HCT116 (cell line): ENCODE data around the gene ZNF521. TPM values are rescaled to one million over a fixed set of nuclear protein-coding genes. Genes with fewer than 3 reads are reported as not detected.

Experiments used
- ATAC-seq: fragments of 200-7000 bp; cut with Tn5 transposase; 2 replicates; pipeline ENCODE4 v1.9.1; 2020; ENCODE audit warnings: mild to moderate bottlenecking, moderate library complexity
- BruUV-seq: library from RNA; stranded (reverse); fragments of 400-500 nt; replicated peaks from 2 replicates; lab custom pipeline; 2021; lab: Mats Ljungman, UMichigan
- CTCF ChIA-PET: fragments of 300-600 bp; sonication (Branson Sonifier 250); formaldehyde crosslinking; loops from one replicate; lab custom pipeline; 2021; ENCODE audit warnings: antibody characterized with exemption; lab: Charles Lee
- POLR2A ChIA-PET: fragments of 300-600, 350-600 bp; sonication (Branson Sonifier 250); formaldehyde crosslinking; loops from one replicate; lab custom pipeline; 2021; ENCODE audit warnings: antibody characterized with exemption; lab: Charles Lee
- RAD21 ChIA-PET, 2 experiments: fragments of 300-600 bp; sonication (Branson Sonifier 250); formaldehyde crosslinking; loops; one replicate each; lab custom pipeline; 2023; ENCODE audit warnings: low total read pairs in 2 of 2; ENCODE audit not compliant: uncharacterized antibody in 2 of 2, unreplicated experiment in 2 of 2, low non-redundant PET in 1 of 2; lab: Charles Lee
- DNase-seq: peaks from one replicate; pipeline ENCODE4 v3.0.0-alpha.2; 2010; ENCODE audit warnings: low read depth, low spot score
- H2AFZ ChIP-seq: fragments of 200-600 bp; shearing (Covaris generic), sonication (generic); 2 replicates; pipeline ENCODE4 v1.6.1; 2017; ENCODE audit warnings: low read depth, mixed run types, mixed read lengths, antibody characterized with exemption, low read length; ENCODE audit not compliant: poor library complexity, severe bottlenecking
- H3K27ac ChIP-seq: 2 replicates; pipeline ENCODE4 v1.5.1; 2012; ENCODE audit warnings: low read depth, low read length
- H3K27me3 ChIP-seq: fragments of 200-600 bp; sonication (generic); 2 replicates; pipeline ENCODE4 v1.6.1; 2016; ENCODE audit warnings: mixed run types, low read length, mixed read lengths; ENCODE audit not compliant: insufficient read depth
- H3K36me3 ChIP-seq, 2 experiments: fragments of 200-500 bp in 1 of 2; fragments of 200-600 bp in 1 of 2; sonication (Bioruptor generic) in 1 of 2; sonication (generic) in 1 of 2; 2 replicates each; pipeline versions ENCODE4 v1.5.1 to v1.6.1; 2014 to 2016; ENCODE audit warnings: low read length in 2 of 2, inconsistent platforms in 1 of 2, mixed read lengths in 1 of 2, mixed run types in 1 of 2; ENCODE audit not compliant: insufficient read depth in 2 of 2, control insufficient read depth in 1 of 2
- H3K4me1 ChIP-seq, 2 experiments: fragments of 200-600 bp in 1 of 2; sonication (generic) in 1 of 2; 2 replicates each; pipeline versions ENCODE4 v1.5.1 to v1.6.1; 2012 to 2017; ENCODE audit warnings: low read length in 2 of 2, inconsistent platforms in 1 of 2, mild to moderate bottlenecking in 1 of 2, mixed read lengths in 1 of 2, mixed run types in 1 of 2, moderate library complexity in 1 of 2; ENCODE audit not compliant: insufficient read depth in 2 of 2, control insufficient read depth in 1 of 2
- H3K4me2 ChIP-seq: fragments of 200-600 bp; sonication (generic); 2 replicates; pipeline ENCODE4 v1.6.1; 2017; ENCODE audit warnings: mixed run types, low read length, mixed read lengths
- H3K4me3 ChIP-seq, 2 experiments: fragments of 200-600 bp in 1 of 2; sonication (generic) in 1 of 2; replicated peaks in 1 of 2; 2 replicates each; pipeline ENCODE4 v1.5.1; 2011 to 2016; ENCODE audit warnings: low read length in 2 of 2, control low read depth in 1 of 2, low read depth in 1 of 2, mild to moderate bottlenecking in 1 of 2, mixed read lengths in 1 of 2, mixed run types in 1 of 2
- H3K79me2 ChIP-seq: fragments of 200-600 bp; sonication (generic); 2 replicates; pipeline ENCODE4 v1.6.1; 2017; ENCODE audit warnings: mild to moderate bottlenecking, mixed run types, low read length, moderate library complexity, mixed read lengths; ENCODE audit not compliant: insufficient read depth
- H3K9ac ChIP-seq: fragments of 200-600 bp; sonication (generic); 2 replicates; pipeline ENCODE4 v1.6.1; 2016; ENCODE audit warnings: low read length, mixed read lengths
- H3K9me2 ChIP-seq: fragments of 200-600 bp; sonication (generic), shearing (Covaris generic); 2 replicates; pipeline ENCODE4 v1.6.1; 2017; ENCODE audit warnings: mixed run types, mild to moderate bottlenecking, moderate library complexity; ENCODE audit not compliant: insufficient read depth
- H3K9me3 ChIP-seq, 2 experiments: fragments of 200-500 bp in 1 of 2; fragments of 200-600 bp in 1 of 2; sonication (Bioruptor generic) in 1 of 2; sonication (generic) in 1 of 2; 2 replicates each; pipeline ENCODE4 v1.6.1; 2014 to 2017; ENCODE audit warnings: low read length in 2 of 2, mixed read lengths in 2 of 2, inconsistent platforms in 1 of 2, low read depth in 1 of 2, mild to moderate bottlenecking in 1 of 2, mixed run types in 1 of 2, moderate library complexity in 1 of 2; ENCODE audit not compliant: control insufficient read depth in 1 of 2, insufficient read depth in 1 of 2
- H4K20me1 ChIP-seq: fragments of 200-600 bp; sonication (generic), shearing (Covaris generic); 2 replicates; pipeline ENCODE4 v1.6.1; 2017; ENCODE audit warnings: mixed run types, mild to moderate bottlenecking, moderate library complexity; ENCODE audit not compliant: insufficient read depth
- CEBPB ChIP-seq: IDR thresholded peaks from 2 replicates; pipeline ENCODE4 v1.6.1; 2012; ENCODE audit warnings: low read depth
- CTCF ChIP-seq, 3 experiments: fragments of 200-600 bp in 1 of 3; sonication (generic) in 1 of 3; IDR thresholded peaks in 2 of 3; conservative IDR thresholded peaks in 1 of 3; 2 replicates each; pipeline ENCODE4 v1.5.1; 2012 to 2017; ENCODE audit warnings: low read depth in 2 of 3, low read length in 2 of 3, antibody characterized with exemption in 1 of 3, borderline replicate concordance in 1 of 3, control low read depth in 1 of 3, mild to moderate bottlenecking in 1 of 3, mixed read lengths in 1 of 3, mixed run types in 1 of 3, moderate library complexity in 1 of 3; ENCODE audit not compliant: insufficient read depth in 1 of 3
- EZH2 ChIP-seq: fragments of 200-600 bp; sonication (generic); IDR thresholded peaks from 2 replicates; pipeline ENCODE4 v1.6.1; 2017; ENCODE audit warnings: antibody characterized with exemption, mixed run types
- FOSL1 ChIP-seq: IDR thresholded peaks from 2 replicates; pipeline ENCODE4 v1.6.1; 2012; ENCODE audit warnings: low read depth
- JUND ChIP-seq: IDR thresholded peaks from 2 replicates; pipeline ENCODE4 v1.6.1; 2012
- MAX ChIP-seq: IDR thresholded peaks from 2 replicates; pipeline ENCODE4 v1.6.1; 2012
- POLR2A ChIP-seq: IDR thresholded peaks from 2 replicates; pipeline ENCODE4 v1.7.0; 2011; ENCODE audit warnings: borderline replicate concordance; ENCODE audit not compliant: insufficient read depth, insufficient read length; ENCODE audit errors: extremely low read depth
- POLR2AphosphoS5 ChIP-seq: IDR thresholded peaks from 2 replicates; pipeline ENCODE4 v1.6.1; 2011; ENCODE audit warnings: mild to moderate bottlenecking, low read depth, low read length, moderate library complexity
- RAD21 ChIP-seq: IDR thresholded peaks from 2 replicates; pipeline ENCODE4 v1.6.1; 2012; ENCODE audit warnings: low read depth, mild to moderate bottlenecking
- YY1 ChIP-seq: IDR thresholded peaks from 2 replicates; pipeline ENCODE4 v1.6.1; 2011; ENCODE audit warnings: low read length, low read depth, moderate library complexity, mild to moderate bottlenecking; ENCODE audit not compliant: insufficient replicate concordance; ENCODE audit errors: extremely low read depth
- ZNF274 ChIP-seq: fragments of 200-500 bp; sonication (Bioruptor generic); IDR thresholded peaks from 2 replicates; pipeline ENCODE4 v1.6.1; 2014; ENCODE audit warnings: mild to moderate bottlenecking, low read depth, low read length, inconsistent platforms
- intact Hi-C: fragments of 100-400 bp; cut with micrococcal nuclease; formaldehyde crosslinking; loops from 2 replicates; pipeline ENCODE4 v1.10.0; 2022
- total RNA-seq: library from RNA; stranded (reverse); gene quantifications from one replicate; pipeline ENCODE4 v1.2.1, GENCODE V29; 2021; ENCODE audit not compliant: unreplicated experiment

The ZNF521 gene
- total RNA-seq, 1 experiment from 2014 or later = 0.10 TPM

DNA sequence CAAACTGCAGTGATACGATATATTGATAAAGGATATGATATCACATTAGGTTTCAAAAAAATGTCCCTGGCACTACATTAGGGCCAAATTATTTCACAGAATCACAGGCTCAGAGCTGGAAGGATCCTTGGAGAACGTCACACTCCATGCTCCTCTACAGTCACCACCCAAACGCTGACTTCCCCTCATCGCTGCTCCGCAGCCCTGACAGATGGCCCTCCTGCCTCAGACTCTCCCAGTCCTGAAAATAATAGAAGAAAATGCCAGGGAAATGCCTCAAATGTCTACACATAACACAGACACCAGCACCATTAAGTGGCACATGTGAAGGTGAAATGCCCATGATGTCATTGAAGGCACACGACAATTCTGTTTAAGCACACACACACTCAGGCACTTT lies 72.0 kb downstream of the ZNF521 start:
- H3K4me2 ChIP-seq = no peak overlapping the region
- no peak overlapping the region for H3K27ac ChIP-seq
- no peaks in the 10 kb centered on the region for H3K9me3 ChIP-seq
- ChIA-PET POLR2A (no interaction called here), CTCF (no interaction called here), RAD21 (interaction anchor here in 1 of 2 experiments (0.6 kb wide), 1 partner anchor 13 kb away, joined by 3 read pairs; no protein-coding TSS in a partner anchor)
- intact Hi-C loops = no loop called here
- H3K27me3 ChIP-seq = 0 out of 2 replicates have a peak, but pooled peaks cover 3% of the 10 kb centered on the region
- no peak overlapping the region for H3K4me3 ChIP-seq
- no peak for ATAC-seq
- no peaks in the 10 kb centered on the region for H3K4me1 ChIP-seq
- TF ChIP-seq FOSL1 (no peak), EZH2 (no peak)
- H3K9ac ChIP-seq = no peak overlapping the region
- H3K79me2 ChIP-seq = no peaks in the 10 kb centered on the region
- no peaks in the 10 kb centered on the region for H3K9me2 ChIP-seq
- H3K36me3 ChIP-seq = no peaks in the 10 kb centered on the region
- BruUV-seq = no TSS peak
- H2AFZ ChIP-seq = no peak overlapping the region
- H4K20me1 ChIP-seq = no peaks in the 10 kb centered on the region
- no peak for DNase-seq

GRCh38 chr18:25279556-25279955 lies 72.4 kb downstream of the ZNF521 start:
- Histone ChIP-seq H2AFZ (no peak overlapping the region), H4K20me1 (no peaks in the 10 kb centered on the region), H3K9me3 (no peaks in the 10 kb centered on the region), H3K27ac (no peak overlapping the region), H3K4me2 (no peak overlapping the region), H3K4me3 (no peak overlapping the region), H3K79me2 (no peaks in the 10 kb centered on the region), H3K9me2 (no peaks in the 10 kb centered on the region), H3K27me3 (0 out of 2 replicates have a peak, but pooled peaks cover 3% of the 10 kb centered on the region), H3K4me1 (no peaks in the 10 kb centered on the region), H3K9ac (no peak overlapping the region)
- RAD21 ChIA-PET = interaction anchor here in 1 of 2 experiments (0.6 kb wide), 1 partner anchor 14 kb away, joined by 3 read pairs; no protein-coding TSS in a partner anchor
- no peak for ATAC-seq
- POLR2A ChIA-PET = no interaction called here
- no peak for TF ChIP-seq RAD21
- TF ChIP-seq YY1 = no peak
- TF ChIP-seq CTCF (IDR thresholded peaks at IDR 0.05 in 2 of 3, conservative IDR thresholded peaks at IDR 0.05 in 1 of 3; ENCODE audit: borderline replicate concordance in 1 of 3, insufficient read depth in 1 of 3, low read depth in 2 of 3, low read length in 2 of 3) = no peak
- TF ChIP-seq POLR2A = no peak
- TF ChIP-seq FOSL1 = no peak
- no peak for TF ChIP-seq JUND
- TF ChIP-seq CEBPB = no peak
- no peak for TF ChIP-seq POLR2AphosphoS5
- no peak for TF ChIP-seq MAX
- no peak for TF ChIP-seq ZNF274
- TF ChIP-seq, all 23 proteins: peak for 0
- H3K36me3 ChIP-seq = no peaks in the 10 kb centered on the region
- intact Hi-C loops = no loop called here
- BruUV-seq = no TSS peak
- DNase-seq = no peak
- CTCF ChIA-PET = no interaction called here
